NCI-H526 treated with DMSO at 0.1 percent for 48 hours (cell line): ENCODE results near the gene ZSCAN10.
"Not testable (repeated sequence)": the region's sequence is repeated elsewhere in the genome, so short reads cannot be mapped to it uniquely, and the experiment has no call there.

Experiments
- DNase-seq: peaks from one replicate; lab custom pipeline; 2025; lab: John Stamatoyannopoulos, UW

Gene ZSCAN10

DNA sequence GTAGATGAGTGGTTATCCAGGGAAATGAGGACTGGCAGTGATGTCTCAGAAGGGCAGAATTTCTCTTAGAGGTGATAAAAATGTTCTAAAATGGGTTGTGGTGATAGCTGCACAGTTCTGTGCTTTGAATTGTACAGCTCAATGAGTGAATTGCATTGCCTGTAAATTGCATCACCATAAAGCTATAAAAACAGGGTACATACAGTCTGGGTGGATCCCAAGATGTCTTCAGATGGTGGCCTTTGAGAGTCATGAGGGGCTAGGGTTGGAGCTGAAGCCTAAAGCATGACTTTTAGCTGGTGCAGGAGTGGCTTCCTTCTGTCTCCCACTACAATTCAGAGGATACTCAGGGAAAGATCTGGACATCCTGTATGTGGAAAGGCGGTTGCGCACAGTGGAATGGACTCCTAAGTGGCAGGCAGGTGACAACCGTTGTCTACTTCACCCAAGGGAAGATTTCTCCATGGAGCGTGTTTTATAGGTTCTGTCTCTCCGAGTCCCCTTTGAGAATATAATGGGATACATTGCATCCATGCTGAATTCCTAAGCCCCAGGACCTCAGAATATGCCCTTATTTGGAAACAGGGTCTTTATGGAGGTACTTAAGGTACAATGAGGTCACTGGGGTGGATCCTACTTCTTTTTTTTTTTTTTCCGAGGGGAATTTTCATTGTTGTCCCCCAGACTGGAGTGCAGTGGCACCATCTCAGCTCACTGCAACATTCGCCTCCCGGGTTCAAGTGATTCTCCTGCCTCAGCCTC, 35.3 kb downstream of the ZSCAN10 start:
- no peak for DNase-seq

DNA sequence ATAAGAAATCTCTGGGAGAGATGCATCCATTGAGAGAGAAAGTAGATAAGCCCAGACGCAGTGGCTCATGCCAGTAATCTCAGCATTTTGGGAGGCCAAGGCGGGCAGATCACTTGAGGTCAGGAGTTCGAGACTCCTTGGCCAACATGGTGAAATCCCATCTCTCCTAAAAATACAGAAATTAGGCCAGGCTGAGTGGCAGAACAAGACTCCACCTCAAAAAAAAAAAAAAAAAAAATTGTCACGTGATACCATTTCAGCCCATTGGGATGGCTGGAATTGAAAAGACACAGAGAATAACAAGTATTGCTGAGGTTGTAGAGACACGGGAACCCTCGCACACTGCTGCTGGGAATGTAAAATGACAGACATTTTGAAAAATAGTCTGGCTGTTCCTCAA, 36.5 kb downstream of the ZSCAN10 start:
- no peak for DNase-seq

DNA sequence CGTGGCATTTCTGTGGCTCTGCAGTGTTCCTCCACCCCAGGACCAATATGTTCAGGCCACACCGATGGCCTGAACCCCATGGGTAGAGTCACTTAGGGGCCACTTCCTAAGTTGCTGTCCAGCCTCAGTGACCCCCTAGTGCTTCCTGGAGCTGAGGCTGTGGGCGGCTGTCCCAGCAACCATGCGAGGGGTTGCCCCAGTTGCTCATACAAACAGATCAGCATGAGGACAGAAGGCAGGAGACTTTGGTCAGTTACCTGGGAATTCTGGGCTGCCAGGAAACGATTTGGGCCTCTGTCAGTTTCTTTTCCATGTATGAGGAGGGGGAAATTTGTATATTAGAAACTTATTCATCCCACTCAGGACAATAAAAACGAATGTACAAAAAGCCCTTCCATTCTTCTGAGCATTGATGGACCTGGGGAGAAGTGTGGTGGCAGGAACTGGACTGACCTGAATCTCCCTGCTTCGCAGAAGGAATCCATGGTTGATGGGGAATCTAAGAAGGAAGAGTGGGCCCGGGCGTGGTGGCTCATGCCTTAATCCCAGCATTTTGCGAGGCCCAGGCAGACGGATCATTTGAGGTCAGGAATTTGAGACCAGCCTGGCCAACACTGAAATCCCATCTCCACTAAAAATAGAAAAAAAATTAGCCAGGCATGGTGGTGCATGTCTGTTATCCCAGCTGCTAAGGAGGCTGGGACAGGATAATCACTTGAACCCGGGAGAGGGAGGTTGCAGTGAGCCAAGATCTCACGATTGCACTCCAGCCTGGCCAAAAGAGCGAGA, 38.6 kb downstream of the ZSCAN10 start:
- DNase-seq: no peak

DNA sequence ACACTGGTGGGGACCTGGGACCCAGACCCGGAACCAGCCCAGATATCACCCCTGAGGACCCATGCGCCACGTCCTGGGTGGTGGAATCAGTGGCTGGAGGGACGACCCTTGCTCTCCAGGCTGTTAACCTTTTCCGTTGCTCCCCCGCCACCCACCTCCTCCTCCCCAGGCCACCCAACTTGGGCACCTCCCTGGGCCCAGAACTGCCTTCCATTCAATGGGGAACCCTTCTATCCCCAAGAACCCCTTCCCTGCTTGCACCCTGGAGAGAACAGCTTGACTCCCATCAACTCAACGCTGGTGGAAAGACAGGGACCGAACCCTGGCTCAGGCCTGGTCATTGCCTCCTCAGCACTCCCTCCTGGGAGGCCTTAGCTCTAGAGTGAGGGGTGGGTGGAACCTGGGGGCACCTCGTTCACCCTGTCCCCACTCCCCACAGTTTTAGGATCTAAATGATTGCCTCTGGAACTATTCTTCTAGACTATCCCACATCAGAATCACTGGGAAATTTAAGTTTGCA, 39.3 kb downstream of the ZSCAN10 start:
- DNase-seq: no peak

DNA sequence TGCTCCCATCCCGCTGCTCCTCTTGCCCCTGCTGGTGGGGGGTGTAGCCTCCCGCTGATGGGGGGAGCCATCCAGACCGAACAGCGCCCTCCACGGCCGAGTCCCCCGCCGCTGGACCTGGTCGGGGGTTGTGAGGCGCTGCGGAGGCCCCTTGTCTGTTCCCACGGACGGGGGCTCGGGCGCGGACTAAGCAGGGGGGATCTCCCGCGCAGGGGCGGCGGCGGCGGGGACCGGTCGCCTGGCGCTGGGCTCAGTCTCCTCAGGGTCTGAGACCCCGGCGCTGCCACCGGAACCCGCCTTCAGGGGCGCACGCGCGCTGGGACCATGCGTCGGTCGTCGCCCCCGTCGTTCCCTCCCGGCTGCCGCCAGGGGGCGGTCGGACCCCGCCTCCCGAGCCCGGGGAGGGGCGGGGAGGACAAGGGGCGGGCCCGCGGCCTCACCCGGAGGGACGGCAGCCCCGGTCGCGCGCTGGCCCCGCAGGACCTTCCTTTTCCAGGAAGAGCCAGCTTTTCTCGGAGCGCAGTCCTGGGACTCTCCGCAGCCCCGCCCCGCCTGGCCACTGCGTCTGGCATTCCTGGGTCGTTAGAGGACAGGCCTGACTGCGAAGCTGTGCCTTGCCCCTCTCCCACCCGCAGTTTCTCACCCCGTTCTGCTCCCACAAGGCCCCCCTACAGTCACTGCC, 39.9 kb downstream of the ZSCAN10 start:
- DNase-seq: no peak

DNA sequence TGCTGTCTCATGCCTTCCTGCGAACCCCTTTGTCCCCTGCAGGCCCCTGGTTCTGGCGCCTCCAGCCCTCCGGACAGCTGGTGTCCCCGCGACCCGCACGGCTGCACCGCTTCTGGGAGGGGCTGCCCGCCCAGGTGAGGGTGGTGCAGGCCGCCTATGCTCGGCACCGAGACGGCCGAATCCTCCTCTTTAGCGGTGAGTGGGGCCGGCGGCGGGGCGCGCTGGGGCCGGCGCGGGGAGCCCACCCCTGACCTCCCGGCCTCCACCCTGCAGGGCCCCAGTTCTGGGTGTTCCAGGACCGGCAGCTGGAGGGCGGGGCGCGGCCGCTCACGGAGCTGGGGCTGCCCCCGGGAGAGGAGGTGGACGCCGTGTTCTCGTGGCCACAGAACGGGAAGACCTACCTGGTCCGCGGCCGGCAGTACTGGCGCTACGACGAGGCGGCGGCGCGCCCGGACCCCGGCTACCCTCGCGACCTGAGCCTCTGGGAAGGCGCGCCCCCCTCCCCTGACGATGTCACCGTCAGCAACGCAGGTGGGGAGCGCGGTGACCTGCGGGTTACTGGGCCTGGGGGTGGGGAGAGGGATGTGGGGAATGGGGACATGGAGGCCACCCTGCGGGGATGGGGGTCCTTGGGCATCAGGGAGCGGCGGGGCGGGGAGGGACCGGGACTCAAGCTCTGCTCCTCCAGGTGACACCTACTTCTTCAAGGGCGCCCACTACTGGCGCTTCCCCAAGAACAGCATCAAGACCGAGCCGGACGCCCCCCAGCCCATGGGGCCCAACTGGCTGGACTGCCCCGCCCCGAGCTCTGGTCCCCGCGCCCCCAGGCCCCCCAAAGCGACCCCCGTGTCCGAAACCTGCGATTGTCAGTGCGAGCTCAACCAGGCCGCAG, 40.7 kb downstream of the ZSCAN10 start:
- DNase-seq: no peak

DNA sequence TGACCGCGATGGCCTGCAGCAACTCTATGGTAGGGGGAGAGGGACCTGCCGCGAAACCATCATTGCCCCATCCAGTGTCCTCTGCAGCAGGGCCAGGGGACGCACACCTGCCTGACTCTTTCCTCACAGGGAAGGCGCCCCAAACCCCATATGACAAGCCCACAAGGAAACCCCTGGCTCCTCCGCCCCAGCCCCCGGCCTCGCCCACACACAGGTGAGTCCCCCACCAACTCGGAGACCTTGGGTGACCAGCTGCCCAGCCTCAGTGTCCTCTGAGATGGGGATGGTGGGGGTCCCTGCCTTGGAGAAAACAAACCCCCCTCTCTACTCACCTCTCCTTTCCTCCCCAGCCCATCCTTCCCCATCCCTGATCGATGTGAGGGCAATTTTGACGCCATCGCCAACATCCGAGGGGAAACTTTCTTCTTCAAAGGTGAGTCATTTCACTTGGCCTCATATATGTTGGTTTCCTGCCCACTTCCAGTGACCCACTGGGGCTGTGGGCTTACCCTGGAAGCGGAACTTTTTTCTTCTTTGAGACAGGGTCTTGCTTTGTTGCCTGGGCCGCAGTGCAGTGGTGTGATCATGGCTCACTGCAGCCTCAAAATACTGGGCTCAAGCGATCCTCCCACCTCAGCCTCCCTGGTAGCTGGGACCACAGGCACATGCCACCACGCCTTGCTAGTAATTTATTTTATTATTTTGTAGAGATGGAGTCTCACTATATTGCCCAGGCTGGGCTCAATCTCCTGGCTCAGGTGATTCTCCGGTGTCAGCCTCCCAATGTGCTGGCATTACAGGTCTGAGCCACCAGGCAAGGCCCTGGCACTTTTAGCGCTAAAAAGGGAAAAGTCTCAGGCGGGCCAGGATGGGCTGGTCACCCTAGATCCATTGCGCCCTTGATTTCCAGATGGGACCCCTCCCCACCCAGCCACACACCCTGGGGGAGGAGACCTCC, 41.6 kb downstream of the ZSCAN10 start:
- no peak for DNase-seq

DNA sequence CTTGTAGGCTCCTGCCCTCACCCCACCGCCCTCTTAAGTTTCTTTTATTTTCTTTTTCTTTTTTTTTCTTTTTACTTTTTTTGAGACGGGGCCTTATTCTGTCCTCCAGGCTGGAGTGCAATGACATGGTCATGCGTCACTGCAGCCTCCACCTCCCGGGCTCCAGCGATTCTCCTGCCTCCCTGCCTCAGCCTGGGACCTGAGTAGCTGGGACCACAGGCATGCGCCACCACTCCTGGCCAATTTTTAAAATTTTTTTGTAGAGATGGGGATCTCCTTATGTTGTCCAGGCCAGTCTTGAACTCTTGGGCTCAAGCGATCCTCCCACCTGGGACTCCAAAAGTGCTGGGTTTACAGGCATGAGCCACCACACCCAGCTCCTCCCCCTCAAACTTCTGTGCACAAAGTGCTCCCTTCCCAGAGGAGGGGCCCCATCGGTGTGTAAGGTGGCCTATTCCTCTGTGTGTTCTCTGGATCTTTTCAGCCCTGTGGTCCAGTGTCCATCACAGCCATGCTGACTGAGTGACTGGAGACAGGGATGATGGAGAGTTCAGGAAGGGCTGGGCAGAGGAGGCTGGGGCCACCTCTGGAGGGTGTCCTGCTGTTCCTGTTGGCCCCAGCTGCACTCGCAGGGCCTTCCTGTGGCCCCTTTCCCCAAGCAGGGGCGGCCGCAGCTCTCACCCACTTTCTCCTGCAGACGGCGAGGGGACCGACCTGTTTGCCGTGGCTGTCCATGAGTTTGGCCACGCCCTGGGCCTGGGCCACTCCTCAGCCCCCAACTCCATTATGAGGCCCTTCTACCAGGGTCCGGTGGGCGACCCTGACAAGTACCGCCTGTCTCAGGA, 42.5 kb downstream of the ZSCAN10 start:
- no peak for DNase-seq

DNA sequence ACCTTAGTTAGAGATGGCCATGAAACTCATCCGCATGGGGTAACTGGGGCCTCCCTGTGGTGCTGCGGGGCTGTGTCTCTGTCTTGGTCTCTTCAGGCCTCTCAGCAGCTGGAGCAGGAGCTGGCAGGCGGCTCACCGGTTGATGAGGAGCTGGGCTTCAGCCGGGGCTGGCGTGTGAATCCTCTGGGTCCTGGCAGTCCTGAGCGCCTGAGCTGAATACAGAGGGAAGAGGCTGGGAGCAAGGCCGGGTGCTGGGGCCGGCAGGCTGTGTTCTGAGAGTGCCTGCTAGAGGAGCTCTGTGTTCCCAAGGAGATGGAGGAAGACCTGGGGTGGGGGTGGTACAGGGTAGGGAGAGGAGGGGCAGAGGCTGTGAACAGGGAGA, 43.4 kb downstream of the ZSCAN10 start:
- not testable (repeated sequence) for DNase-seq

DNA sequence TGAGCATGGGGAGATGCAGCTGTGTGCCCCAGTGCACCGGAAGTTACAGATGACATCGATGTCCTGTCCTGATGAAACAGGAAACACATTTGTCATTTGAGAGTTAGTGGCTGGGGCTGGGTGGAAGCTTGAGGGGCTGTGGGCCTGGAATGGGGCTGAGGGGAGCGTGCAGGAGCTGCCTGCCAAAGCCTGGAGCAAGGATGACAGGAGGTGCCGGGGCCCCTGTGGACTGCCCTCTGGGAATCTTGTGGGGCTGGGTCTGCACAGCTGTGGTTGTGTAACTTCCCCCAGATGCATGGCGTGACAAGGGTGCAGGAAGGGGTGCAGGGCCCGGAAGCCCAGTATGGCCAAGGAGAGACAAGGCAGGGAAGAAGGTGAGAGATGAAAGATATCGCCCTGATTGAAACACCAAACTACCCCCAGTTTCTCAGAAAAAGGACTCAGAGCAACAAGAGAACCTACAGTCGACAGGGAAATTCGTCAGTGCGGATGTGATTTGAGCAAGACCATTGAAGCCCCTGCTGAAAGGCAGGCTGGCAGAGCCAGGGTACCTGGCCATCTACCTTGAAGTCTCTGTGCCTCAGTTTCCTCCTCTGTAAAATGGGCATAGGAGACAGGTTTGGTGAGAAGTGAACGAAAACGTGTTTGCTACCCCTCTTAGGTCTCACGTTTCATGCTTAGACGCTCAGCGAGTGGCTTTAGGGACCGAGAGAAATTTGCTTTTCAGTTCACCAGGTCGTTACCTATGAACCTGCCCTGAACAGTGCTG, 43.9 kb downstream of the ZSCAN10 start:
- DNase-seq: no peak

DNA sequence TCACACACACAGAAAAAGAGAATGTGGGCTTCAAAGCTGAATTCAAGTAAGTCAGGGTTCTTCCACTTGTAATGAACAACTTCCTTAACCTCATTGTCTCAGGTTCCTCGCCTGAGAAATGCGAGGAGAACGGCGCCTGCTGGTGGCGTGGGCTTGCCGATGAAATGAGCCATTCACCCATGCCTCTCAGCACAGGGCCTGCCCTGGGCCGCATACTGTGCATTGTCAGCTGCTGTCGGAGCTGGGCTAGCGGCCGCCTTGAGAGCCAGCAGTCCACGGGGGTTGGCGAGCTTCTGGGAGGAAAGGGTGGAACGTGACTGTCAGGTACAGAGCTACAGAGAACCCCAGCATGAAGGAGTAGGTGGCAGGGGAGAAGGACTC, 45.8 kb downstream of the ZSCAN10 start:
- not testable (repeated sequence) for DNase-seq

DNA sequence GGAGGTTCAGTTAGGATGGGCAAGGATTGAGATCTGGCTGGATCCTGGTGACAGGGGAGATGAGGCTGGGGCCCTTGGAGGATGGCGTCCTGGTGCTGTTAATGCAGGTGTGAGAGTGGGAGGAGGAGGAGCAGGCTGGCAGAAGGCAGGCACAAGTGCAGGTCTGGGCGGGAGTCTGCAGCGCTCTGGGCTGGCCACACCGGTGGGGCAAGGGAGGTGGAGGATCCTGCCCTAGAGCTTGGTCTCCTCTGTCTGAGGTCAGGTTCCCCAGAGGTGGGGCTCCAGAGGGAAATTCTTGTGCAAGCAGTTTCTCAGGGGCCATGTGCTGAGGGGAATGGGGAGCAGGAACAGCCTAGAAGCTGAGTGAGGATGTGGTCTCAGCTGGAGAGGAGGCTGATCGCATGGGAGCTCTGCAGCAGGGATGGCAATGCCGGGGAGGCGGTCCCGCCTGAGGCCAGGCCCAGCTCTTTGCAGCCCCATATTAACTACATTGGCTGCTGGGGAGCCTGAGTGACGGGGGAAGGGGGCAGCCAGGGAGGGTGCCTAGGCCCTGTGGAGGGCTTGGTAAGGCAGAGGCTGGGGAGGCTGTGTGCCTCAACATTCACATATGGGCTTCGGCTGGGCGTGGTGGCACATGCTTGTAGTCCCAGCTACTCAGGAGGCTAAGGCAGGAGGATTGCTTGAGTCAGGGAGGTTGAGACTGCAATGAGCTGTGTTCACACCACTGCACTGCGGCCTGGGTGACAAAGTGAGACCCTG, 46.3 kb downstream of the ZSCAN10 start:
- not testable (repeated sequence) for DNase-seq

DNA sequence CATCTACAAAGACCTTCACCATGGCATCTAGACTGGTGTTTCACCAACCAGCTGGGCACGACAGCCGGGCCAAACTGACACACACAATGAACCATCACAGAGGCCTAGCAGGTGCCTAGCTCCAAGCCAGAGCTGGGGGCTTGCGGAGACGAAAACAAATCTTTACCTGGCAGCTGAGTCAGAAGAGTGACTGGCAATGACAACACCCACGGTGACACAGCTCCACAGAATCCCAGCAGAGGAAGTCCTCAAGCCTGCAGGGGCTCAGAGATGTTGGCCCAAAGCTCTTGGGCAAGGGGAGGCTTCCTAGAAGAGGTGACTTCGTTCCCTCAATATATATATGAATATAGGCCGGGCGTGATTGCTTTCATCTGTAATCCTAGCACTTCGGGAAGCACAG, 47.6 kb downstream of the ZSCAN10 start:
- DNase-seq: no peak

DNA sequence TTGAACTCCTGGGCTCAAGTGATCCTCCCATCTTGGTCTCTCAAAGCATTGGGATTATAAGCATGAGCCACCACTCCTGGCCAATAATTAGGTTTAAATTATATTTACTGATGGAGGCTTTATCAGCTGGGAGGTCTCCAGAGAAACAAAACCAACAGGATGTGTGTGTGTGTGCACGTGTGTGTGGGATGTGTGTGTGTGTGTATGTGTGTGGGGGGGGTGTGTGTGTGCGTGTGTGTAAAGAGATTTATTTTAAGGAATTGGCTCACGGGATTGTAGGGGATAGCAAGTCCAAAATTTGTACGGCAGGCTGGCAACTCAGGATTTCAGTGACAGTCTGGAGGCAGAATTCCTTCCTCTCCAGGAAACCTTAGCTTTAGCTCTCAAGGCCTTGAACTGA, 48.1 kb downstream of the ZSCAN10 start:
- DNase-seq: no peak

DNA sequence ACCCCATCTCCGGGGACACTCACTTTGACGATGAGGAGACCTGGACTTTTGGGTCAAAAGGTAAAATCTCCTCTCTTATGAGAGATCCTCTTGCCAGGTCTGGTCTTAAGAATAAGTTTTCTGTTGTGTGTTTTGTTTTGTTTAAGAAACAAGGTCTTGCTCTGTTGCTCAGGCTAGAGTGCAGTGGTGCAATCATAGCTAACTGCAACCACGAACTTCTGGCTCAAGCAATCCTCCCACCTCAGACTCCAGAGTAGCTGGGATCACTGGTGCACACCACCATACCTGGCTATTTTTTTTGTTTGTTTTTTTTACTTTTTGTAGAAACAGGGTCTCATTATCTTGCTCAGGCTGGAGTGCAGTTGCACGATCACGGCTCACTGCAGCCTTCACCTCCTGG, 48.6 kb downstream of the ZSCAN10 start:
- no peak for DNase-seq

DNA sequence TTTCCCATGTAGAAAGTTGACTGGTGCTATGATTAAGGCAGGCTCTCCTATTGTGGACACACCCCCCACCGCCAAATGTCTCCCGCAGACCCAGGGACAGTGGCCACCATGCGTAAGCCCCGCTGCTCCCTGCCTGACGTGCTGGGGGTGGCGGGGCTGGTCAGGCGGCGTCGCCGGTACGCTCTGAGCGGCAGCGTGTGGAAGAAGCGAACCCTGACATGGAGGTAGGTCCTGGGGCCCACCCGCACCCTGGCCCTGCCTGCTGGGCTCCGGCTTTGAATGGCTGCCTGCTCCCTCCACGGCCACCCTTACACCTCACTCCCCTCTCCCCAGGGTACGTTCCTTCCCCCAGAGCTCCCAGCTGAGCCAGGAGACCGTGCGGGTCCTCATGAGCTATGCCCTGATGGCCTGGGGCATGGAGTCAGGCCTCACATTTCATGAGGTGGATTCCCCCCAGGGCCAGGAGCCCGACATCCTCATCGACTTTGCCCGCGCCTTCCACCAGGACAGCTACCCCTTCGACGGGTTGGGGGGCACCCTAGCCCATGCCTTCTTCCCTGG, 49.1 kb downstream of the ZSCAN10 start:
- DNase-seq: no peak

DNA sequence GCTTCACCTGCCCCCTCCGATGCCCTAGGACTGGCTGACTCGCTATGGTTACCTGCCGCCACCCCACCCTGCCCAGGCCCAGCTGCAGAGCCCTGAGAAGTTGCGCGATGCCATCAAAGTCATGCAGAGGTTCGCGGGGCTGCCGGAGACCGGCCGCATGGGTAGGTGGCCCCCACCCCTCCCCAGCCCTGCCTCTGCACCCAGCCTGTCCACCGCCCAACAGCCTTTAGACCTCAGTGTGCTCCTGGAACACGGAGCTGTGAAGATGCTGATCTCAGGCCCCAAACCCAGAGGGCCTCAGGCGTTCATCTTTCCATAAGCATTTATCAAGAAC, 51.7 kb downstream of the ZSCAN10 start:
- DNase-seq: no peak
